OCI-LY1 (cell line): Measurements from ENCODE around the gene RBM48.

Experiments
- CTCF ChIP-seq: fragments of 200-600 bp; sonication (generic), shearing (Covaris generic); IDR thresholded peaks from 2 replicates; pipeline ENCODE4 v1.5.1; 2017; ENCODE audit warnings: mild to moderate bottlenecking, antibody characterized with exemption, low read length, moderate library complexity, mixed read lengths
- EZH2 ChIP-seq: fragments of 200-600 bp; sonication (generic), shearing (Covaris generic); IDR thresholded peaks from 2 replicates; pipeline ENCODE4 v1.8.0; 2017; ENCODE audit warnings: borderline replicate concordance, mixed run types, mild to moderate bottlenecking, antibody characterized with exemption, low read length, moderate library complexity, mixed read lengths

GRCh38 chr7:92547579-92547978, 19.0 kb downstream of the RBM48 start:
- TF ChIP-seq CTCF (no peak), EZH2 (no peak)
